ENCODE measurements around the gene TGM1. TPM values are rescaled to one million over a fixed set of nuclear protein-coding genes. Genes with fewer than 3 reads are reported as not detected.

Gene TGM1
- total RNA-seq, 1 donor from 2014 or later = 4.9 TPM

GRCh38 chr14:24289649-24290280 lies 26.8 kb upstream of the TGM1 start:
- no peak for DNase-seq (ENCODE audit: low spot score)
- Histone ChIP-seq H3K79me2 (ENCODE audit: low read depth) (no peaks in the 10 kb centered on the region), H3K4me3 (no peak overlapping the region), H3K4me2 (no peak overlapping the region), H2AFZ (replicated peaks) (no peak overlapping the region), H3K36me3 (no peaks in the 10 kb centered on the region), H3K27ac (no peak overlapping the region), H4K20me1 (ENCODE audit: low read depth) (no peaks in the 10 kb centered on the region), H3F3A (ENCODE audit: low read depth) (no peaks in the 10 kb centered on the region), H3K9ac (peak overlapping the region; percentile 13), H3K27me3 (no peaks in the 10 kb centered on the region), H3K4me1 (no peaks in the 10 kb centered on the region), H3K9me3 (ENCODE audit: low read depth) (no peaks in the 10 kb centered on the region)
- no peaks in the 10 kb centered on the region for H3K9me3 Mint-ChIP-seq
- peaks cover 7% of the 10 kb centered on the region for H3K36me3 Mint-ChIP-seq
- H3K27me3 Mint-ChIP-seq (ENCODE audit: insufficient read depth, low read depth) = peaks cover 2% of the 10 kb centered on the region
- H3K4me1 Mint-ChIP-seq = no peaks in the 10 kb centered on the region
- H3K27ac Mint-ChIP-seq = no peak overlapping the region
- no peak overlapping the region for H3K4me3 Mint-ChIP-seq
- TF ChIP-seq EZH2 (IDR thresholded peaks at IDR 0.05) (no peak), EZH2phosphoT487 (IDR thresholded peaks at IDR 0.05) (no peak)
- TF ChIP-seq, protein P1, sequence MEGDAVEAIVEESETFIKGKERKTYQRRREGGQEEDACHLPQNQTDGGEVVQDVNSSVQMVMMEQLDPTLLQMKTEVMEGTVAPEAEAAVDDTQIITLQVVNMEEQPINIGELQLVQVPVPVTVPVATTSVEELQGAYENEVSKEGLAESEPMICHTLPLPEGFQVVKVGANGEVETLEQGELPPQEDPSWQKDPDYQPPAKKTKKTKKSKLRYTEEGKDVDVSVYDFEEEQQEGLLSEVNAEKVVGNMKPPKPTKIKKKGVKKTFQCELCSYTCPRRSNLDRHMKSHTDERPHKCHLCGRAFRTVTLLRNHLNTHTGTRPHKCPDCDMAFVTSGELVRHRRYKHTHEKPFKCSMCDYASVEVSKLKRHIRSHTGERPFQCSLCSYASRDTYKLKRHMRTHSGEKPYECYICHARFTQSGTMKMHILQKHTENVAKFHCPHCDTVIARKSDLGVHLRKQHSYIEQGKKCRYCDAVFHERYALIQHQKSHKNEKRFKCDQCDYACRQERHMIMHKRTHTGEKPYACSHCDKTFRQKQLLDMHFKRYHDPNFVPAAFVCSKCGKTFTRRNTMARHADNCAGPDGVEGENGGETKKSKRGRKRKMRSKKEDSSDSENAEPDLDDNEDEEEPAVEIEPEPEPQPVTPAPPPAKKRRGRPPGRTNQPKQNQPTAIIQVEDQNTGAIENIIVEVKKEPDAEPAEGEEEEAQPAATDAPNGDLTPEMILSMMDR (IDR thresholded peaks at IDR 0.05) = no peak

GRCh38 chr14:24286996-24287395 lies 24.0 kb upstream of the TGM1 start:
- no peak overlapping the region for H3K4me3 Mint-ChIP-seq
- no peak for DNase-seq (ENCODE audit: low spot score)
- no peaks in the 10 kb centered on the region for H3K9me3 Mint-ChIP-seq
- peaks cover 7% of the 10 kb centered on the region for H3K36me3 Mint-ChIP-seq
- H3K4me1 Mint-ChIP-seq = no peaks in the 10 kb centered on the region
- Histone ChIP-seq H3K9me3 (ENCODE audit: low read depth) (no peaks in the 10 kb centered on the region), H4K20me1 (ENCODE audit: low read depth) (no peaks in the 10 kb centered on the region), H3K27me3 (no peaks in the 10 kb centered on the region), H3K4me1 (no peaks in the 10 kb centered on the region), H2AFZ (replicated peaks) (no peak overlapping the region), H3K27ac (no peak overlapping the region), H3K9ac (no peak overlapping the region), H3F3A (ENCODE audit: low read depth) (no peaks in the 10 kb centered on the region), H3K4me2 (no peak overlapping the region), H3K4me3 (no peak overlapping the region), H3K79me2 (ENCODE audit: low read depth) (no peaks in the 10 kb centered on the region), H3K36me3 (no peaks in the 10 kb centered on the region)
- H3K27me3 Mint-ChIP-seq (ENCODE audit: insufficient read depth, low read depth) = peaks cover 2% of the 10 kb centered on the region
- TF ChIP-seq EZH2 (IDR thresholded peaks at IDR 0.05) = no peak
- no peak for TF ChIP-seq EZH2phosphoT487 (IDR thresholded peaks at IDR 0.05)
- TF ChIP-seq, protein P1 (IDR thresholded peaks at IDR 0.05) = no peak
- H3K27ac Mint-ChIP-seq = no peak overlapping the region

GRCh38 chr14:24285351-24285750 lies 22.4 kb upstream of the TGM1 start:
- peaks cover 2% of the 10 kb centered on the region for H3K27me3 Mint-ChIP-seq (ENCODE audit: insufficient read depth, low read depth)
- H3K4me3 Mint-ChIP-seq = no peak overlapping the region
- no peaks in the 10 kb centered on the region for H3K36me3 ChIP-seq
- H3K4me1 Mint-ChIP-seq = no peaks in the 10 kb centered on the region
- H2AFZ ChIP-seq (replicated peaks) = no peak overlapping the region
- no peak overlapping the region for H3K4me3 ChIP-seq
- no peak overlapping the region for H3K9ac ChIP-seq
- H3K36me3 Mint-ChIP-seq = peaks cover under 1% of the 10 kb centered on the region
- H4K20me1 ChIP-seq (ENCODE audit: low read depth) = no peaks in the 10 kb centered on the region
- no peaks in the 10 kb centered on the region for H3K9me3 ChIP-seq (ENCODE audit: low read depth)
- H3K4me2 ChIP-seq = no peak overlapping the region
- no peak for TF ChIP-seq EZH2 (IDR thresholded peaks at IDR 0.05)
- TF ChIP-seq, protein P1 (IDR thresholded peaks at IDR 0.05) = no peak
- TF ChIP-seq EZH2phosphoT487 (IDR thresholded peaks at IDR 0.05) = no peak
- no peaks in the 10 kb centered on the region for H3K27me3 ChIP-seq
- H3F3A ChIP-seq (ENCODE audit: low read depth) = no peaks in the 10 kb centered on the region
- H3K79me2 ChIP-seq (ENCODE audit: low read depth) = no peaks in the 10 kb centered on the region
- no peaks in the 10 kb centered on the region for H3K9me3 Mint-ChIP-seq
- no peaks in the 10 kb centered on the region for H3K4me1 ChIP-seq
- DNase-seq (ENCODE audit: low spot score) = no peak
- peak overlapping the region; percentile 25 for H3K27ac Mint-ChIP-seq
- H3K27ac ChIP-seq = no peak overlapping the region

Data from neural progenitor cell (in vitro differentiated cells).